GM12875 (cell line): ENCODE data around the gene CHGA.

Experiments used
- H3K4me3 ChIP-seq: one replicate; pipeline ENCODE4 v1.5.1; 2011; ENCODE audit warnings: low read depth, low read length, control low read depth
- TF ChIP-seq, protein P1 (sequence below): IDR thresholded peaks from 2 replicates; pipeline ENCODE4 v1.5.1; 2011; ENCODE audit warnings: low read depth, mild to moderate bottlenecking, control low read depth, inconsistent platforms, low read length, moderate library complexity, borderline replicate concordance; ENCODE audit not compliant: insufficient read depth

Gene CHGA

DNA sequence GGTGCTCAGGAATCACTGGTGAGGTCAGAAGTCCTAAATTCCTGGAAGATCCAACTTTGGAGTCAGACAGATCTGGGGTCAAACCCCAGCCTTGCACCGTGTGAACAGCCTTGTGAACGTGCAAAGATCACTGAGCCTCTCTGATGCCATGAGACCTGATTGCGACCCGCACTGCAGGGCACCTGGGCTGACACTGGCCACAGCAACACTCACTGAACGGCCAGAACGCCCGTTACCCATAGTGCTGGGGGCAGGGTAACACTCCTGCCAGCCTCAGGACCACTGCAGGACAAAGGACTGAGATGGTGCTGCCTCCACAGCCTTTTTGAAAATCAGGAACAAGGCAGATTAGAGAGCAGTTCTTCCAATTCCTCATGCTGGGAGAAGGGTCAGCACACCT is 28.3 kb downstream of the CHGA start:
- TF ChIP-seq, protein P1, sequence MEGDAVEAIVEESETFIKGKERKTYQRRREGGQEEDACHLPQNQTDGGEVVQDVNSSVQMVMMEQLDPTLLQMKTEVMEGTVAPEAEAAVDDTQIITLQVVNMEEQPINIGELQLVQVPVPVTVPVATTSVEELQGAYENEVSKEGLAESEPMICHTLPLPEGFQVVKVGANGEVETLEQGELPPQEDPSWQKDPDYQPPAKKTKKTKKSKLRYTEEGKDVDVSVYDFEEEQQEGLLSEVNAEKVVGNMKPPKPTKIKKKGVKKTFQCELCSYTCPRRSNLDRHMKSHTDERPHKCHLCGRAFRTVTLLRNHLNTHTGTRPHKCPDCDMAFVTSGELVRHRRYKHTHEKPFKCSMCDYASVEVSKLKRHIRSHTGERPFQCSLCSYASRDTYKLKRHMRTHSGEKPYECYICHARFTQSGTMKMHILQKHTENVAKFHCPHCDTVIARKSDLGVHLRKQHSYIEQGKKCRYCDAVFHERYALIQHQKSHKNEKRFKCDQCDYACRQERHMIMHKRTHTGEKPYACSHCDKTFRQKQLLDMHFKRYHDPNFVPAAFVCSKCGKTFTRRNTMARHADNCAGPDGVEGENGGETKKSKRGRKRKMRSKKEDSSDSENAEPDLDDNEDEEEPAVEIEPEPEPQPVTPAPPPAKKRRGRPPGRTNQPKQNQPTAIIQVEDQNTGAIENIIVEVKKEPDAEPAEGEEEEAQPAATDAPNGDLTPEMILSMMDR = no peak
- no peak overlapping the region for H3K4me3 ChIP-seq

DNA sequence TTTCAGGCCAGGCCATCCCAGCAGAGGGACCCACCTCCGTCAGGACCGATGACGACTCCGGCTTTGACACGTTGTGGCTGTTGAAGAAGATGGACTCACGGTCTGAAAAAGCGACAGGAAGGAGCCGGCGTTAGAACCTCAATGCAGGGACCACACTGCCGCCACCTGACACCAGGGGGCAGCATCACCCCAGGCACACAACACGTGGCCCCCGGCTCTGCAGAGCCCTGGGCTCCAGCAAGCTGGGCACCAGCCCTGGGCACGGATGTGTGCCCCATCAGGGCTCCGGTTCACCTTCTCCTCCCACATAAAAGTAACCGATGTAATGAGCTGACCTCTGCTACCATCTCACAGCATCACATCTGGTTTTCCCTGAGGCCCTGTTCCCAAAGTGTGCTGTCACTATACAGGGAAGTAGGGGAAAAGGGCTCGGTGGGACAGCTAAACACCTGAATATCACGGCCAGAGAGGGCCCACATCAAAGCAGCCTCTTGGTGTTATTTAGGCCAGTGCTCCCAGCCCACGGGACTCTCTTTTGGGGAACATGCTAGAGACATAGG is 29.0 kb downstream of the CHGA start:
- TF ChIP-seq, protein P1 = peak; percentile 95

DNA sequence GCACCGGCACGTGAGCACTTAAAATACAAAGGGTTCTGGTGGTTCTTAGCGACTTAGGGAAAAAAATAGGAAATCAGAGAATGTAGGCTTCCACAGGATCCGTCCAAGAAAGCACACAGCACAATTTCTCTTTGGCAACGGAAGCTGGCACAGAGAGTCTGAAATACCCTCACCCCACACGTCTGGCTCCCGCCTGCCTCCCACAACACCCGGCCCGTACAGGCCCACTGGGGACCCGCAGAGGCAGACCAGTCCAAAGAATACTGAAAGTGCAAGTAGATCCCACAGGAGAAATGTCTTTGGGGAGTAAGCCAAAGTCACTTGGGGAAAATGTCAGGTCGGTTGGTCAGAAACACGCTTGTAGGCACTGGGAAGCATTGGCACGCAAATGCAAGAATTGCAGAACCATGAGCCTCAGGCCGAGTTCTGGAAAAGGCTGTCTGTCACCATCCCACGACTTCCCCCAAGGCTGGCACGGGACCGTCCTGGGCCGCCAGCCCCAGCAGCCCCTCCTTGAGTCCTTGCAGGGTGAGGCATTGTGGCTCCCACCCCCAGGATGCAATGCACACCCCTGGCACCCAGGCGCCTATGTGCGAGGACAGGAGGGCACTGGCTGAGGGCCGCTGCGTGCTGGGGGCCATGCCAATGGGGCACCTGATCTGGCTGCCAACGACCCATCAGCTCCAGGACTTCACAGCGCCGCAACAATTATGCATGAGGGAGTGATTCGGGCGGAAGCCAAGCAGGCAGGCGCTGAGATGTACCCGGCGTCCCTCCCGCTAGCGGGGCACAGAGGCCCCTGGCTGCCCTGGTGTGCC is 29.7 kb downstream of the CHGA start:
- H3K4me3 ChIP-seq = no peak overlapping the region
- TF ChIP-seq, protein P1 = no peak

More for the DNA sequence above, 29.0 kb downstream of the CHGA start:
- H3K4me3 ChIP-seq = no peak overlapping the region

DNA sequence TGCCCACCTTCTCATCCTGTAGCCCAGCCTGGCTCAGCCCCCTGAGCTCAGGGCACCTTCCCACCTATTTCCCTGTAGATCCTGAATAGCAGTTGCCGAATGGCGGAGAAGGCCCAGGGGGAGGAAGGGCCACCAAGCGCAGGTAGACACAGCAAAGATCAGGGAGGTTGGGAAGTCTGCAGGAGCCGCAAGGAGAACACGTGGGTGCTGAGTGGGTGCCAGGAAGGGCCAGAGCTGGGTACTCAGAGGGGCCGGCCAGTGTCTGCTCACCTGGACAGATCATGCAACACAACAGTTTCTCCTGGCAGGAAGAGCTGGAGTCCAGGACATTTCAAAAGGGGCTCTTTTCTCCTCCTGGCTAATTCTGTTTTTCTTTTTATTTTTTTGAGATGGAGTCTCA is 30.6 kb downstream of the CHGA start:
- no peak overlapping the region for H3K4me3 ChIP-seq
- TF ChIP-seq, protein P1 = no peak

DNA sequence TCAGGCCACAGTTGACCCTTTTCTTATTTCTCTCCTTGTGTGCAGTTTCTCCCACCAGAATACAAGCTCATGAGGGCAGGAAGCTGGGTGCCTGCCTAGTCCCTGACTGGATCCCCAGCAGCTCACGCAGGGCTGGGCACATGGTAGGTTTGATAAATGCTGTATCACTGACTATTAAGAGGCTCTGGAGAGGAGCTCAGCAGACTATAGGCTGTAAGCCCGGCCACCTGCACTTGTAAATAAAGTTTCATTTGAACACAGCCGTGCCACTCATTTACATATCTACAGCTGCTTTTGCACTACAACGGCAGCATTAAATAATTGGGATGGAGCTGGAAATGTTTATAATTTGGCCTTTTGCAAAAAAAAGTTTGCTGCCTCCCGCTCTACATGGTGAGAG is 32.0 kb downstream of the CHGA start:
- H3K4me3 ChIP-seq = no peak overlapping the region
- TF ChIP-seq, protein P1 = no peak

DNA sequence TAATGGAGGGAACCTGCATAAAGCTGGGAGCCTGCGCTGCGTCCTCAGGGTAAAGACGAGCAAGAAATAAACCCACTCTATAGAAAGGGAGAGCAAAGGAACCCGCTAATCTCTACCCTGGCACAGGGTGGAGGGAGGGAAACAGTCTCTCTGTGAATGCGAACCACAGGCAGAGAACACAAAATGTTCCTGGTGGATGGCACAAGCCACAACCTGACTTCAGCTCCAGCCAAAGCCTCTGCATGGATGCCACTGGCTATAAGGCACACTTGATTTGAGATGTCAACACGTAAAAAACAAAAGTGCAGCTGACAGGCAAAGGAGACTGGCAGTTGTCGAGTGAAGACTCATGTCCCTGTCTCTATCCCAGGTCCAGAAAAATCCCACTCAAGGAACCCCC is 32.4 kb downstream of the CHGA start:
- TF ChIP-seq, protein P1 = no peak
- H3K4me3 ChIP-seq = no peak overlapping the region

DNA sequence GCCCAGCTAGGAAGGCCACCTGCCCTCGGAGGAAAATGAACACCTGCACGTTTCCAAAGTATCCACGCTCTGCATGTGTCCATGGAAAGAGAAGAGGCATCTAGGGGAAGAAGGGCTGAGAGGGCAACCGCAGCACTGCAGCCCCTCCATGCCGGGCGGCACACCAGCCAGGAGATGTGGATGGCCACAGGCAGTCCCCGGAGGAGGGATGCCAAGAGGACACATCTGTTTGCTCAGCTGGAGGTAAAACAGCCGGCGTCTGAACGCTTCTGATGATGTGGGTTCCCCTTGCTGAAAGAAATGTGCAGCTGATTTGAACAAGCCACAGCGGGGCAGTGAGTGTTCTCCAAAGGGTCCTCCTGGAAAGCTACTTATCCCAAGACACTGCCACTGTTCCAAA is 34.0 kb downstream of the CHGA start:
- no peak overlapping the region for H3K4me3 ChIP-seq
- TF ChIP-seq, protein P1 = no peak
